Activated naive CD4-positive, alpha-beta T cell treated with anti-CD3 and anti-CD28 coated beads, Interleukin-2, amount 50 U/mL, for 24 hours (primary cell): Measurements from ENCODE around the gene RNF26.

Experiments used
- H3K27ac Mint-ChIP-seq: one replicate; pipeline ENCODE4 v1.8.0; 2021; ENCODE audit warnings: mild to moderate bottlenecking, mixed read lengths
- H3K27me3 Mint-ChIP-seq: one replicate; pipeline ENCODE4 v1.8.0; 2021; ENCODE audit warnings: mixed read lengths
- H3K36me3 Mint-ChIP-seq: one replicate; pipeline ENCODE4 v1.8.0; 2021; ENCODE audit warnings: mixed read lengths
- H3K4me1 Mint-ChIP-seq: one replicate; pipeline ENCODE4 v1.8.0; 2021; ENCODE audit warnings: mixed read lengths
- H3K4me3 Mint-ChIP-seq: one replicate; pipeline ENCODE4 v1.8.0; 2021; ENCODE audit warnings: mild to moderate bottlenecking, mixed read lengths
- H3K9me3 Mint-ChIP-seq: one replicate; pipeline ENCODE4 v1.8.0; 2021; ENCODE audit warnings: mixed read lengths

The RNF26 gene

DNA sequence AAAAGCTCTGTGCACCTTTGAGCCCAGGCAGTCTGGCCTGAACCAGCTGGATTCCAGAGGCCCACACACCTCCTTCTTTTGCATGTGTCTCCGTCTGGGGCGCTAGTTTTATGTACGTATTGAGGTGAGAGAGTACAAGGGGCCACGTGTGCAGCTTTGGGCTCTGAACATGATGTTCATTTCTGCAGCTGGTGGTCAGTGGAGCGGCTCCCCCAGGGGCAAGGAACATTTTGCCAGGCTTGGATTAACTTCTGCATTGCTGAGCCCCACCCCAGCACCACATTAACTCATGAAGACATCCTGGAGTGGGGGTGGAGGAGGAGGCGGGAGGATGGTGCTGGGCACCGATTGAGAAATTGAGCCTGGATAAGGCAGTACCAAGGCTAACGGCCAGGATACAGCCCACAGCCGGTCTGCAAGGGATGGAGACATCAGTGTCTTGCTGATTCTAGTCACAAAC is 33.4 kb downstream of the RNF26 start:
- Mint-ChIP-seq H3K36me3 (no peaks in the 10 kb centered on the region), H3K9me3 (no peaks in the 10 kb centered on the region), H3K27me3 (peaks cover 38% of the 10 kb centered on the region), H3K4me1 (peaks cover 7% of the 10 kb centered on the region), H3K27ac (no peak overlapping the region), H3K4me3 (no peak overlapping the region)

DNA sequence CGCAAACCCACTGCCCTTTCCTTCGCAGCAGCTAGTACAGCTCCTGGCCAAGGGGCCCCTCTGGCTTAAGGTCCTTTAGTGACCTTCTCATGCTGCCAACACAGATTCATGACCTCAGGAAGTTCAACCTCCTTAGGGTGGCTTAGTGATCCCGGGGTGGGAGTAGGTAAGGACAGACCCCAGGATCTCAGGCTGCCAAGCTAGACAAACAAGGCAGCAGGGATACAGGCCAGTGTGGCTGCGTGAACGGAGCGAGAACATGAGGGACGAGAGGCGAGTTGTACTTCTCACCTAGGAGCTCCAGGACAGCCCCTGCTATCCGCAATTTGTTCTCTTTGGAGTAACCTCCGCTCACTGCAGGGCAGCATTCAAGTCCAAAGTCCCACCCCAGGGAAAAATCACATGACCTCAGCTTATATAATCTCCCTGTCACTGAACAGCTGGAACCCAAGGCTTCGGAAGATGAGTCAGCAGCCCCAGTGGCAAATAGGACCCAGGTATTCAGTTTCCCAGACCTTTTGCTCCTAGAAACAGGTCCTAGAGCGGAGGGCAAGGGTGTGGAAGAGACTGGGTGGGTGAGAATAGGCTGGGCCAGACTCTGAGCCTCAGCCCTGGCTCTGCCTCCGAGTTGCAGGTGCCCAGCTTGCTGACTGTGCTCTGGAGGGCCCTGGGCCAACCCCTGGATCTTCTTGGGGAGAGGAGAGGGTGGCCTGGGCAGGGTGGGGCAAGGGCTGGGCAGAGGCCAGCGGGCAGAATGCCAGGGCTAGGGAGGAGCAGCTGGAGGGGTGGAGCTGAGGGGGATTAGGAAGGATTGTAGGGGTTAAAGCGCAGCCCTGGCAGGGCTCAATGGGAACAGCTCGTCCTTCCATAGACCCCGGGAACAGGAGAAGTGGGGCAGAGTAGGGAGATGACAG is 34.1 kb downstream of the RNF26 start:
- Mint-ChIP-seq H3K9me3 (no peaks in the 10 kb centered on the region), H3K4me1 (peaks cover 7% of the 10 kb centered on the region), H3K27ac (no peak overlapping the region), H3K36me3 (no peaks in the 10 kb centered on the region), H3K4me3 (no peak overlapping the region), H3K27me3 (peaks cover 36% of the 10 kb centered on the region)

DNA sequence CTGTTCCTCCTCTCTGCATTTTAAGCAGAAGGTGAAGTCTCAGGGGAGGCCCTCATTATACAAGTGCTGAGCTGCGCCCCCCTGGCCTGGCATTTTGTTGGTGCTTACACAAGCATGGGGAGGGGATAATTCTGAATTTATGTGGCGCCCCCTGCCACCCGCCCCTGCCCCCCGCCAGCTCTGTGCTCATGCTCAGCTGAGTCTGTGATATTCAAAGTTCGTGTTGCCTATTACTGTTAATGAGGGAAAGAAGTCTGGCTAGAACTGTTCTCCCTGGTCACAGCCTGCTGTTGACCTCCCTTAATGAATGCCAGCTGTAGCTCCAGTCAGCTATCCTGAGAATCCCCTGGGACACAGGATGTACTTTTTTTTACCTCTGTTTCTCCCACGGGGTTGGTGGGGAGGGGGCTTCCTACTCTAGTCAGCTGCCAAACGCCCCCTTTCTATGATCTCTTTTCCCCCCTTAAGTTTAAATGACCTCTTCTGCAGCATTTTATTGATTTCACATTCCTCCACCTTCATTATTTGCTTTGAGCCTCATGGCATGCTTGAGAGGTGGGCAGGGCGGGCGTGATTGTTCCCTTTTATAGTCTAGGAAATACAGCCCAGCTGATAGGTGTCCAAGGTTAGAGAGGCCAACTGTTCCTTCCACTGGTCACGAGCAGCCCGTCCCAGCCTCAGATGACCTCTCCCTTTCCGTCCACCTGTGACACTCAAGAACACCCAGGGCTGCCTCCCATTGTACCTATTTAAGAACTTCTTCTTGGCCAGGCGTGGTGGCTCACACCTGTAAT is 35.0 kb downstream of the RNF26 start:
- H3K27ac Mint-ChIP-seq: no peak overlapping the region
- H3K4me1 Mint-ChIP-seq: peaks cover 6% of the 10 kb centered on the region
- no peaks in the 10 kb centered on the region for H3K36me3 Mint-ChIP-seq
- no peaks in the 10 kb centered on the region for H3K9me3 Mint-ChIP-seq
- H3K27me3 Mint-ChIP-seq: peaks cover 36% of the 10 kb centered on the region
- H3K4me3 Mint-ChIP-seq: no peak overlapping the region

DNA sequence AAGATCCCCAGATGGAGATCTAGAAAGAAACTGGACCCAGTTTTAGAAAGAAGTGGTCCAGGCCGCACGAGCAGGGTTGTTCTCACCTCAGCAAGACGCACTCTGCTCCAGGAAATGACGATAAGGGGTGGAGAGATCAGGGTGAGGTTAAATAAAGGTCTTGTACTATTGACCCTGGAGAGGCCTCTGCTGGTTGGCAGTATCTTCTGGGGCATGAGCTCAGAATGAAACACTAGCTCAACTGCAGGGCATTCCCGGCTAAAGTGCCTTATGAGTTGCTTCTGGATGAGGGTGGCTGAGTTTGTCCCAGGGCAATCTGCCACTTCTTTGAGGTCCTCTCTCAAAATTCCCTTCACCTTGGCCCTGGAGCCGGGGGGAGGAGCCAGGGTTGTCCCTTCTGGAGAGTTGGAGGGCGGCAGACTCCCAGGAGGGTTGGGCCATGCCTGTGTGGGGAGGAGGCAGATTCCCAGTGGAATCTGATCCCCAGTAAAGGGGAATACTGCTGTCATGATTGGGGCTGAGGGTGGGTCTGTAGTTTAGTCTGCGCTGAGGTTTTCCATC is 36.2 kb downstream of the RNF26 start:
- Mint-ChIP-seq H3K9me3 (no peaks in the 10 kb centered on the region), H3K27ac (no peak overlapping the region), H3K4me3 (no peak overlapping the region), H3K36me3 (no peaks in the 10 kb centered on the region), H3K4me1 (no peaks in the 10 kb centered on the region), H3K27me3 (peaks cover 26% of the 10 kb centered on the region)

DNA sequence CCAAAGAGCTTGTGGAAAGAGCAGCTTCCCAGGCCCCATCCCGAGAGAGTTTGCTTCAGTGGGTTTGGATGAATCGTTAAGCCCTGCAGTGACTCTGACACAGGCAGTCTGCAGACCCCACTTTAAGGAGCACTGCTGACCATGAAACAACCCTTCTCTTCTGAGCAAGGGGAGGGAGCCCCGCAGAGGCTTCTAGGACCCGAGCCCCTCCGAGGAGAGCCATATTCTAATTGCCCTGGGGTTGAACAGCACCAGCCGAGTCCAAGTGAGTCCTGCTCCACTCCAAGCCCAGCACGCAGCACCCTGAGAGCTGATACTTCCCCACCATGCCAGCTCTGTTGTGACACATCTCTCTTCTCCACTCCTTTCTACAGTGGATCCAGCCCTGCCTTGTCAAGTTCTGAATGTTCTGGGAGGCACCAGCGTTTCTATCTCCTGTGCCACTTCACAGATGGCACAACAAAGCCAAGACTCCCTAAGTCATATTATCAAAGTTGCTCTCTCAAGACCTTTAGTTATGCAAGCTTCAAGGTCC is 36.8 kb downstream of the RNF26 start:
- Mint-ChIP-seq H3K9me3 (no peaks in the 10 kb centered on the region), H3K36me3 (no peaks in the 10 kb centered on the region), H3K27ac (no peak overlapping the region), H3K4me1 (no peaks in the 10 kb centered on the region), H3K4me3 (no peak overlapping the region), H3K27me3 (peaks cover 25% of the 10 kb centered on the region)

DNA sequence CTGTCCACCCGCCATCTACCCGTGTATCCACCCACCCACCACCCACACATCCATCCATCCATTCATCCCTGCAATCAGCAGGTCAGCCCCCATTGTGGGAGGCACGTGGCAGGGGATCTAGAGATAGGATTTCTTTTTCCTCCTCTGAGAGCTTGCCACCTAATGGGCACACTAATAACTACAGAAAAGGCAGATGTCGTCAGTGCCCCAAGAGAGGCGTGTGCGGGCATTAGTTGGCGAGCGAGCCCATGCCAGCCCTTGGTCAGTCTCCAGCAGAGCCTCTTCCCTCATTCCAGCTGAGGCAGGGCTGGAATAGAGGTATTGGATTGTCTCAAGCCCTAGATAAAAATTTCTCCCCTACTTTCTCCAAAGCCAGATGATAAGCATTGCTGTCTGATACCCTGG is 37.5 kb downstream of the RNF26 start:
- Mint-ChIP-seq H3K4me3 (no peak overlapping the region), H3K27ac (no peak overlapping the region), H3K9me3 (no peaks in the 10 kb centered on the region), H3K4me1 (no peaks in the 10 kb centered on the region), H3K36me3 (no peaks in the 10 kb centered on the region), H3K27me3 (peaks cover 19% of the 10 kb centered on the region)

DNA sequence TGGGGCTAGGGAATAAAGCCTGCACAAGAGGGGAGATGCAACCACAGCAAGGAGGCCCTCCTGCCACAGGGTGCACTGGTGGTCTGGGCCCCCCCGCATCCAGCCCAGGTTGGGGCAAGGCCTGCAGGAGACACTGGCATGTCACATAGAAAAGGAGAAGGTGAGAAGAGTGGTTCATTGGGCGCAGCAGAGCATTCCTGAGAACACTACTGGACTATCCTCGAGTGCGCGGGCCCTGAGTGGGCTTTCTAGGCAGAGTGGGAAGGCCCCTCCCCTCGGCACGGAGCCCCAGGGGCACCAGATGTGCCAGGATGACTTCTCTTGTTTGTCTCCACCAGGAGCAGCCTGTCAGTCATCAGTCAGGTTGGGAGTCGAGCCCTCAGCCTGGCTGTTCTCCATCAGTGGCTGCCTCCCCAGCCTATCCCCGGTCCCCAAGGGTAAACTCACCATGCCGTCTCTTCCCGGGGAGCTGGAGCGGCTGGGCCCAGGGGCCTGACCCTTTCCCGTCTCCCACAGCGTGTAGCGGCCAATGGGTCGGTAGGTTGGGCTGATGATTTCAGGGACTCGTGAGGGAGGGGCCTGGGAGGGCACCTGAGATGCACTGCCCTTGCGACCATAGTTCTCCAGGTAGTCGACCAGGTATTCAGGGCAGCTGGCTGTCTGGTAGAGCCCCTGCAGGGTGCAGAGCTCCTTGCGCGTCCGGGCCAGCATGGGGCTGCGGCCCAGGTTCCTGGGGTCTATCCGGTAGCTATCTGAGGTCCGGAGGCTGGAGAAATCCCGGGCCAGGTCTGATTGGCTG is 38.1 kb downstream of the RNF26 start:
- no peaks in the 10 kb centered on the region for H3K9me3 Mint-ChIP-seq
- H3K4me1 Mint-ChIP-seq: no peaks in the 10 kb centered on the region
- H3K27me3 Mint-ChIP-seq: peaks cover 14% of the 10 kb centered on the region
- no peaks in the 10 kb centered on the region for H3K36me3 Mint-ChIP-seq
- H3K27ac Mint-ChIP-seq: no peak overlapping the region
- H3K4me3 Mint-ChIP-seq: no peak overlapping the region

DNA sequence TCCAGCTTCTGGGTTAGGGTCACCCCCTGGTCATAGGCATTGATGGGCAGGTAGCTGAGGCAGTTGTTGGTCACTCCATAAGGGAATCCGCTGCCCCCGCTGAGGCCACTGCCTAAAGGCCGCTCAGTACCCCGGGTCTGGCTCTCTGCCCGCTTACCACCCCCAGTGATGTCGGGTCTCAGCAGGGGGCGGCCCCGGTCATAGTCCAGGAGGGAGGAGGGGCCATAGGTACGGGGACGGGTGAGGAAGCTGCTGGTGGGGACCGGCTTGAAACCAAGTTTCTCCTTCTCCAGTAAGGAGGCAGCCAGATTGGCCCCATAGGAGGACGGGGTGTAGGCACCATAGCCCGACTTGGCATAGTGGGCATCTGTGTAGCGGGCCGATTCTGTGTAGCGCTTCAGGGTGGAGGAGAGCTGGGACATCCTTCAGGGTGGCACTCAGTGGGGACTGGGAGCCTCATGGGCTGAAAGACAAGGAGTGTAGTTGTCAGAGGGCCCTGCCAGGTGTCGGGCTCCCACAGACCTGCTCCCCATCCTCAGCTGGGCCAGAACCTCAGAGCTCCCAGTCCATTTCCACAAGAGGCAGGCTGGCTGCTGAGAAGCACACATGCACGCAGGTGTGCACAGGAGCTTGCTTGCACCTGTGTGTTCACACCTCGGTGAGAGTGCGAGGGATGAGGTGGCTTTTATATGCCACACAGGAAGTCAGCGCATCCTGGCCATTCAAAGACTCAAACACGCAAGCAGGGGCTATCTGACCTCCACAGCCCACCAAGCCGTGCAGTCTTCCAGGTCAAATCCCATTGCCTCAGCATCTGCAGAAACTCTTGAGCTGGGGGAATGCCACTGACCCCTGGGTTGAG is 39.0 kb downstream of the RNF26 start:
- H3K4me1 Mint-ChIP-seq: no peaks in the 10 kb centered on the region
- H3K27me3 Mint-ChIP-seq: peaks cover 9% of the 10 kb centered on the region
- no peak overlapping the region for H3K27ac Mint-ChIP-seq
- H3K4me3 Mint-ChIP-seq: no peak overlapping the region
- H3K36me3 Mint-ChIP-seq: no peaks in the 10 kb centered on the region
- H3K9me3 Mint-ChIP-seq: no peaks in the 10 kb centered on the region

DNA sequence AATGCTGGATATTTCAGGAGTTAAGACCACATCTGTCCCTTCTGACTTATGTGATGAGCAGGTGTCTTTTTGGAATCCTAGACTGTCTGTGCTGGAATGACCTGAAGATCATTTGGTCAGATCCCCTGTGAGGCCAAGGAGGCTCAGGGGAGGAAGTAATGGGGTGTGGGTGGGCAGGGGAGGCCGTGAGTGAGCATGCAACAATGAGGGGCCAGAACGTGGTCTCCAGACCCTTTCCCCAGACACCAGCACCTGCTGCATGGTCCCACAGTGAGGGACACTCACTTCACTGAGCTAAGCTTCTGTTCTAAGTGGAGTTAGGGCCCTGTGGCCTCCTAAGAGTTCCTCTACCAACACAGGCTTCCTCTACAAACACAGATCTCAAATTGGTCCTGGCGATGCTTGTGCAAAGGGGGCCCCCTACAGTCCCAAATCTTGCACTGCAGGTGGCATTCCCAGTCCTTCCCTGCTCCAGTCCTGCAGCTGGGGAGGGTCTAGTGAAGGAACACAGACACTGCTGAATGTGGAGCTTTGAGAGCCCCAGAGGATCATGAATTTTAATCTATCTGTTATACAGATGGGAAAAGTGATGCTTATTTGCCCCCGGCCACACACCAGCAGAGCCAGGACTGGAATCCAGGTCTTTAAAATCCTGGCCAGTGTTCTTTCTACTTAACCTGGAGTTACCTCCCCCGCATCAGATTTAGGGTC is 39.7 kb downstream of the RNF26 start:
- no peaks in the 10 kb centered on the region for H3K4me1 Mint-ChIP-seq
- no peaks in the 10 kb centered on the region for H3K9me3 Mint-ChIP-seq
- H3K27me3 Mint-ChIP-seq: peaks cover 7% of the 10 kb centered on the region
- H3K4me3 Mint-ChIP-seq: no peak overlapping the region
- no peaks in the 10 kb centered on the region for H3K36me3 Mint-ChIP-seq
- no peak overlapping the region for H3K27ac Mint-ChIP-seq

DNA sequence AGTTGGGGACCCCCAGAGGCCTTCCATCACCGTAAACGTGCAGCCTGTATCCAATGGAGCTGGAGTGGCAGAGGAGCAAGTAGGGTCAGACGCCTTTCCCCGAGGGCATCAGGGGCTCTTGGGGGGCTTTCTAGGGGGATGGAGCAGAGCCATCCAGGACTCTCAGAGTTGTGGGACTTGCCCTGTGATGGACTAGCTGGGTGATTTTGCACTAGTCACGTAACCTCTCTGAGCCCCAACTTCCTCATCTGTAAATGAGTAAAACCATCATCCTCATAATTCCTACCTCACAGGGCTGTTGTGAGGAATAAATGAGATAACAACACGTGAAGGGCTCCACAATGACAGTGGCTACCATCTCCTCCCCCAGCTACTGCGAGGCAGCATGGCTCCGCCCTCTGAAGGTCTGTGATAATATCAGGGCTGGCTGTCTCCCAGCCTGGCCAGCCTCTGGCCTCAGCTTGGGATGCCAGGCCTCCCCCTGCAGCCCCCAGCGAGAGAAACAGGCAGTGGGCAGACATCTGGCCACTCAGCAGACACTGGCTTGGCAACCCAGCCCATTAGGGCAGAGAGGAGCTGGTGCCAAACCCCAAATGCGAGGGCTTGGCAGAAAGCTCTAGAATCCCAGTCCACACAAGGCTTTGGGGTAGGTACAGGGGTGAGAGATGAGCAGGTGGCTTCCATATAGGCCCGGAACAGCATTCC is 40.5 kb downstream of the RNF26 start:
- Mint-ChIP-seq H3K9me3 (no peaks in the 10 kb centered on the region), H3K27me3 (peaks cover 4% of the 10 kb centered on the region), H3K27ac (no peak overlapping the region), H3K36me3 (no peaks in the 10 kb centered on the region), H3K4me3 (no peak overlapping the region), H3K4me1 (no peaks in the 10 kb centered on the region)

DNA sequence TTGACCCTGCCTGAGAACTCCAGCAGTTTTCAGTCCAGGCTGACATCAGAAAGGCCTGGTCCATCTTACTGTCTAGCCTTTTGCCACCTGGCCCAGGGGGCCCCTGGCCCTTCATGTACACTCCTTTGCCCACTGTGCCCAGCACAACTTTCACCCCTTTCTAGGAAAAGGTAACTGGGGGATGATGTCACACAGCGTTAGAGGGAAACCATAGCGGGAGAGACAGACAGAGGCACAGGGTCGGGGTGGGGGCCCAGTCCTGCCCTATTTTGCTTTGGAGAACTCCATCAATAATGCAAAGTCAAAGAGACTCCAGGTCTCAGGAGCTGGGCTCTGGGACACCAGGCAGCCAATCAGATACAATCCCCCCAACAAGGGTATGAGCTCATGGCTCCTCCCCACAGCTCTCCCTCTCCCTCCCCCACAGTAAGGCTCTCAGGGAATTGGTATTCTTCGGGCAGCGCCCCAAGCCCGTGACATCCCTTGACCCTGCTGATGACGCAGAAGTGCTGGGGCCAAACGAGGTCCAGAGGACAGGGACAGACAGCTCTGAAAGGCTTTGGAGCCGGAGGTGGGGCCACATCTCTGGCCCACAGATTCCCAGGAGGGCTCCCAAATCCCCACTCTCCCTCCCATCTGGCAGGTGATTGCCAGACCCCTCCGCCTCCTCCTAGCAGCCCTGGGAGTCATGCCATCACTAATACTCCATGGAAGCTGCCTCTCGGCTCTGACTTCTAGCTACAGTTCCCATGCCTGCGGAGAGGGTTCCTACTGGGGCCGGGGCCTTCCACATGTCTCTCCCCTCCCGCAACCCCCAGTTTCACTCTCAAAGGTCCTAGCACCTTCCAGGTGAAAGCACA is 41.2 kb downstream of the RNF26 start:
- Mint-ChIP-seq H3K9me3 (no peaks in the 10 kb centered on the region), H3K4me1 (no peaks in the 10 kb centered on the region), H3K27me3 (no peaks in the 10 kb centered on the region), H3K36me3 (no peaks in the 10 kb centered on the region), H3K4me3 (no peak overlapping the region), H3K27ac (no peak overlapping the region)

DNA sequence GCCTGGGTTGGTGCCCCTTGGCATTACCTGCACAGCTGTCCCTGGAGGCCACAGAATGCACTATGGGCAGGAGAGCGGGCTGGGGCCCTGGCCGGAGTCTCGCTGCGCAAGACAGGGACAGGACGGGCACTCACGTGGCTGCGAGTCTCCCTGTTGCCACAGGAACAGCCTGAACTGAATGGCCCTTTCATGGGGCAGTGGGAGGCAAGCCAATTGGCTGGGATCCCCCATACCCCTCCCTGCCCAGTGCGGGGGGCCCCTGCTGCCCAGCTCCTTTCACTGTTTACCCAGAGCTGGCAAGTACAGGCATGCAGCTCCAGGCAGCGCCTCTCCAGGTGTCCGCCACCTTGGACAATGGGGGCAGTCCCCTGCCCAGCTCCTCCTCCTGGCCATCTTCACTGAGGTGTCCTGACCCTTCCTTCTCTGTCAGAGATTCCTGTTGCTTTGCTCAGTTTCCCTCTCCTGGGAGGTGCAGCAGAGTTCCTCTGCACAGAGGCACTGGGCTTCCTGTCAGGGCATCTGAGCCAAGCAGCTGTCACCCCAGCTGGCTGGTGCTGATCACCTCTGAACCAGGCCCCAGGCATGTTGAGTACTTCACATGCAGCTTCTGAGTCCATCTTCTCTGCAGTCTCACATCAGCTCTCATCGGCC is 42.0 kb downstream of the RNF26 start:
- no peak overlapping the region for H3K27ac Mint-ChIP-seq
- no peak overlapping the region for H3K4me3 Mint-ChIP-seq
- H3K9me3 Mint-ChIP-seq: no peaks in the 10 kb centered on the region
- H3K4me1 Mint-ChIP-seq: no peaks in the 10 kb centered on the region
- H3K27me3 Mint-ChIP-seq: no peaks in the 10 kb centered on the region
- H3K36me3 Mint-ChIP-seq: no peaks in the 10 kb centered on the region
